Measurements from ENCODE around the gene ANKRD44.

GRCh38 chr2:197256021-197256420, 54.6 kb downstream of the ANKRD44 start:
- TF ChIP-seq POLR2A (IDR thresholded peaks at IDR 0.05; ENCODE audit: low read length) (no peak), RARB (CRISPR knock-in tag; IDR thresholded peaks at IDR 0.05) (no peak)

Data from A549 (cell line).